Measurements from ENCODE around the gene LAPTM5.

LAPTM5 gene

DNA sequence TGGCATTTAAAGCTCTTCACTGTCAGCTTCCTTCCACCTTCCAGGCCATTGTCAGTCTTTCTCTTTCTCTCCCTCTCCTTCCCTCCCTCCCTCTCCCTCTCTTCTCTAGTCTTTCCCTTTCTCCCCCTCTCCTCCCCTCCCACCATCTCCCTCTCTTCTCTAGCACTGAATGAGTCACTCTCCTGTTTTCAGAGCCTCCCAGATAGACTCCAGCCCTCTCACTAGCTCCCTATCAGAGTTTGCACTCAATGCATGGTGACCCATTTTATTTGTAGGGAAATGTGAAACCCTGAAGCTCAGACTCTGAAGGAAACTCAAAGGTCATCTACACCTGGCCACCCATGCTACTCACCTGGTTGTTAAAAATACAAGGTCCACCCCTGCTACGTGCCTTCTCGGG, 29.8 kb downstream of the LAPTM5 start:
- no peak for DNase-seq

GRCh38 chr1:30726773-30727684, 30.5 kb downstream of the LAPTM5 start:
- no peak for DNase-seq

- DNase-seq: no peak
Observed at GRCh38 chr1:30726236-30726635, 31.3 kb downstream of the LAPTM5 start.

GRCh38 chr1:30725450-30726095, 32.0 kb downstream of the LAPTM5 start:
- DNase-seq: no peak

- no peak for DNase-seq
Observed at GRCh38 chr1:30724655-30725421, 32.7 kb downstream of the LAPTM5 start.

DNA sequence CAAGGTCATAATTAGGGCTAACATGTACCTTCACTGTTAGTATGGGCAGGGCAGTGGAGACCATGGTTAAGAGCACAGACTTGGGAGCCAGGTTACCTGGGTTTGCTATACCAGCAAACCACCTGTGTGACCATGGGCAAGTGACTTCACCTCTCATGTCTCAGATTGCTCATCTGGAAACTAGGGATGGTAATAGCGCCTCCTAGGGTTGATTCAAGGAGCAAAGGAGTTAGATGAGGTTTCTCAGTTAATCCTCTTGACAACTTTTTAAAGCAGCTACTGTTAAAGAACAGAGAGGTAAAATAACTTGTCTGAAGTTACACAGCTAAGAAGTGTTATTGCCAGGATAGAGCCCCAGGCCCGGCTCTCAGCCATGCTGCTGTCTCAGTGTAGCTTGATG, 33.4 kb downstream of the LAPTM5 start:
- peak; percentile 26 for DNase-seq

- no peak for DNase-seq
Observed at GRCh38 chr1:30723331-30723755, 34.2 kb downstream of the LAPTM5 start, which contains the start of gene MATN1. TSS of gene MATN1 (minus strand) at chr1:30723585. CDS start at chr1:30723551, 34 bp downstream.

- no peak for DNase-seq
Observed at GRCh38 chr1:30721812-30722537, 35.6 kb downstream of the LAPTM5 start.

DNA sequence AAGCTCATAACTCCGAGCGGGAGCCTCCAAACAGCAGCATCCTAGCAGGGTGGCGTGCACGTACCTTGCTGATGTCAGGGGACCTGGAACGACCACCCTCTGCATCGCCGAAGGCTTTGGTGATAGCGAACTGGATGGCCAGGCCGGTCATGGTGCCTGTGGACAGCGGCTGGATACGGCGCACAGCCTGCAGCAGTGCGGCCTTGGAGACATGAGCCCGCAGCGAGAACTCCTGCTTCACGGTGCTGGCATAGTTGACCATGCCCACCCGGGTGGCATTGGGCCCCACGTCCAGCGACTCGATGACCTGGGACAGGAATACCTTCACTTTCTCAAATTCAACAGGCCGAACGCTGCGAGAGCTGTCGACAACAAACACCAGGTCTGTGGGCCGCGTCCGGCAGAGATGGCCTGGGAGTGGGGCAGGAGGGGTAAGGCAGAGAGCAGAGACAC, 36.2 kb downstream of the LAPTM5 start:
- DNase-seq: no peak

- no peak for DNase-seq
Observed at GRCh38 chr1:30720271-30721223, 37.0 kb downstream of the LAPTM5 start.

DNA sequence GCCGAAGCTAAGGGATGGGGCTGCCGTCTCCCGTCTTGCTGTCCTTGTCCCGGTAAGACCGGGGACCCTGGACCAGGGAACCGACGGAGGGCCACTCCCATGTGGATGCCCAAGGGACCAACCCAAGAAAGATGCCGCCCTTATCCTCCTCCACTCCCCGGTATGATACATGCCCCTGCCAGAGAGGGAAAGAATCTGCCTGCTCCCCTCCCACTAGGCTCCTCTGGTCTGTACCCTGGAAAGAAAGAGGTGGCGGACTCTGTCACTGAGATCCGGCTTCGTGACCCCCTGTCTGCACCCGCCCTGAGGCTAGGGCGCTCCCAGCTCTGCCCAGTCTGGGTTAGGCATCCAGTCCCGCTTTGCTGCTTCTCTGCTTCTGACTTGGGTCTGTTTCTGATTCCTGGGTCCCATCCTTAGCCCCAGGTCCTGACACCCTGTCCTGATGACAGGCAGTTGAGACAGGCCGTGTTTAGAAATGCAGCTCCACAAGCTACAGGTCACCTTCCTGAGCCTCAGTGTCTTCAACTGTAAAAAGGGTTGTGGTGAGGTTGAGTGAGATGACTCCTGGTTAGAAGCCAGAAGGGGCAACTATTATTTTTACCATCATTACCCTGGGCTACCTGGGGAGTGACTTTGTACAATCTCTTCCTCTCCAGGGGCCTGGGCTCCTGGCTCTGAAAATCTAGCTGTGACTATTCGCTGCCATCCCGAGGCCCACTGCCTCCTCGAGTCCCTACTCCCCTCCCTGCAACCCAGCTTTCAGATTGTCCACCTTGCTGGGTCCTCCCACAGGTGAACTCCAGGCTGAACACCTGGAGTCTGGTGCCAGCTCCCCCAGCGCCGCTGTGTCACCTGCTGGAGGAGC, 37.9 kb downstream of the LAPTM5 start:
- no peak for DNase-seq

- peak; percentile 87 for DNase-seq
Observed at GRCh38 chr1:30718636-30719405, 38.8 kb downstream of the LAPTM5 start.

DNA sequence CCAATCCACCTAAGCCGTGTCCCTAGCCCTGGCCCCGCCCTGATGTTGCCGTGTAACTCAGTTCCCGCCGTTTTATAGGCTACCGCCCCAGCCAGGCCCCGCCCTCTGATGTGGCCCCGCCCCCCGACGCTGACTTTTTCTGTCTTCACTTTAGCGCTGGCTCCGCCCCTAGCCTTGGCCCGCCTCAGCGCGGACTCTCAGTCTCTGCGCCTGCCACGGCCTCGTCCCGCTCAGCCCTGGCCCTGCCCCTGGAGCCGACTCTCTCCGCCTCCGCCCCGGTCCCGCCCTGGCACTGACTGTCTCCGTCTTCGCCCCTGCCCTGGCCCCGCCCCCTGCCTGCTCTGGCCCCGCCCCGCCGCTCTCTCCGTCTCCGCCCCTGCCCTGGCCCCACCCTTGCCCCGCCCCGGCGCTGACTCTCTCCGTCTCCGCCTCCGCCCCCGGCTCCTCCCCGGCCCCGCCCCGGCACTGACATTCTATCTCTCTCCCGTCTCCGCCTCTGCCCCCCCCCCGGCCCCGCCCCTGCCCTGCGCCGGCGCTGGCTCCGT, 39.4 kb downstream of the LAPTM5 start:
- DNase-seq: peak; percentile 99

DNA sequence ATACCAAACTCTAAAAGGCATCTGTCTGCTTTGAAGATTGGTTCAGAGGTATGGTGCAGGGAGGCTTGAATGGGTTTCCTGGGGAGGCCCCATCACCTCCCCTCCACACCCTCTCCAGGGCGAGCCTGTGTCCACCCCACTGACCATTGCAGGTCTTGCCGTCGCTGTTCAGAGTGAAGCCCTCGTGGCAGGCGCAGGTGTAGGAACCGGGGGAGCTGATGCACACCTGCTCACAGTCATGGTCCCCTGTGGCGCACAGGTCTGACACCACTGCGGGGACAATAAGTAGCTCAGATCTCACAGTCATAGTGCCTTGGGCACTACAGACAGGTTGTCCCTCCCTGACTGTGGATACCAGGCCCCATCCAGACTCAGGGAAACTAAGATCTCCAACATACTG, 40.9 kb downstream of the LAPTM5 start:
- no peak for DNase-seq

DNA sequence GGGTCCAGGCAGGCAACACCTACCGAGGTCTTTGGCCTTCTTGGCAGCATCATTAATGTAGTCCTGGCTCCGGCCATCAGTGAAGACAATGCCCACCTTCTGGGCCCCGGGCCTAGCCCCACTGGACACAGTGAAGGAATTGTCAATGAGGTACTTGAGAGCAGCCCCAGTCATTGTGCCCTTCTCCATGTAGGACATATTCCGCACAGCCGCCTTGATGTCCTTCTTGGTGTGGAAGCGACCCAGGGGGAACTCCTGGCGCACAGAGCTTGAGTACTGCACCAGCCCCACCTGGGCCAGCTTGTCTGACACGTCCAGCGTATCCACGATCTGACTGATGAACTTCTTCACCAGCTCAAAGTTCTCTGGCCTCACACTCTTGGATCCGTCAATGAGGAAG, 41.7 kb downstream of the LAPTM5 start:
- no peak for DNase-seq

DNA sequence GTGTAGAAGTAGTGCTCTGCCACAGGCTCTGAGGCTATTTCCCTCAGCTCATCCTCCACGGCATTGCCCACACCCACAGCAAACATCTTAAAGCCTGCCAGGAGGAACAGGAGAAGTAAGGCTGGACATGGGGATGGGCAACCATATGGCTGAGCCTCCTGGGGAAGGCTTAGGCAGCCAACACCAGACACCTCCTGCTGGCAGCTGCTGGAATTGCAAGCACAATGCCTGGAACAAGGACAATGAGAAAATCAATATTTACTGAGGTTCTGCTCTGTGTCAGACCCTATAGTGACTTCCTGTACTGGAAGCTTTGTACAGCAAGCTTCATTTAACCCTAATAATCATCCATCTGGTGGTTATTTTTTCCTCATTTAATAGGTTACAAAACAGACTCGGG, 42.4 kb downstream of the LAPTM5 start:
- DNase-seq: peak; percentile 28

- DNase-seq: no peak
Observed at GRCh38 chr1:30714536-30715090, 43.0 kb downstream of the LAPTM5 start.

- no peak for DNase-seq
Observed at GRCh38 chr1:30714025-30714424, 43.5 kb downstream of the LAPTM5 start.

GRCh38 chr1:30713311-30713710, 44.3 kb downstream of the LAPTM5 start:
- DNase-seq: no peak
